Measurements from ENCODE around the gene HSPA8.
A peak's percentile ranks its signal among the peaks of the same experiment; 100 is the strongest.
"Not testable (repeated sequence)": the region's sequence is repeated elsewhere in the genome, so short reads cannot be mapped to it uniquely, and the experiment has no call there.

HSPA8 gene

DNA sequence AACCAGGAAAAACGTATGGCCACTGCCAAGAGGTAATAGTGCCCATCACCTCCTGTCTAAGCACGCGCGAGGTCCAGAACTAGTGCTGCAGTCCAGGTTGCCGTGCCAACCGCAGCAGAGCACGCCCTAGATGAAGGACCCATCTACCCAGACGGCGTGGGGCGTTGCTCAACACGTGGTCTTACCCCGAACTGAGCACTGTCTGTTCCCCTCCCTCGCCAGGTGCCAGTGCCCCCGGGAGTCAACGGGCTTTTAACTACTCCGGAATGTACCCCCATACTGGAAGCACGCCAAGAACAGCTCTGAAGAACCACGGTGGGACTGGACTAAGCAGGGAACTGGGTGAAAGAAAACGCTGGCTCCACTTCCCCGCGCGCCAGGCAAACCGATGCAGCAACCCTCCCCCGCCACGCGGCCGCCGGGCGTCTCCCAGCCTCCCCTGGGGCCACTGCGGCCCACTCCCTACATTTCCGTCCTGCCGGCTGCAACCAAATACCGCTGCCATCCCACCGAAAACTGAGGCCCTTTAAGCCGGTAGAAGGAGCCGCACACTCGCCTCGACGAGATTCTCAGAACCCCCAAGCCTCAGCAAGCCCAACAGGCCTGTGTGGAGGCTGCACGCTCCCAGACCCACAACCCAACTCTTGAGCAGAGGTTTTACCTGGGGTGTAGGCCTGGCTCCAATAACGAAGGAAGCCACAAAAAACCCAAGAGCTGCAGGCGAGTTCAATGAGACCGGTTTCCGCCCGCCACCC lies at the start of gene HSPA8:
Gene HSPA8 (minus strand): TSS at position 734 of the 755 bp plus-strand sequence. CDS start 812 bp downstream, outside the sequence.
- peak; percentile 83 for DNase-seq

DNA sequence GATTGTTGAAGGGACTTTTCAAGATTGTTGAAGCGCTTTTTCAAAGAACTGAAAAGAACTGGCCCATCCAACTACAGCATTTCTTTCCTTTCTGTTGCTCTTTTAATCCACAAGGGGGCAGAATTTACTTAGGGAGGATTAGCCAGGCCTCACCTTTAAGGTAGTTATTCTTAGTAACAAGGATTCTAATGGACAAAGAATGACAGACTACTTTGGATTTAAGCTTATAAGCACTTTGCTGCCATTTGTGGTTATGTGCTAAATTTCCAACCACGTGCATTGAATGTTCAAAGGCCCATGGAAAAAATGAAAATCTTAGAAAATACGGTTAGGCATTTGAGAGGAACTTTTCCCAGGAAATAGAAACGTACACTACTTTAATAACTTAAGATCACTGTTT lies 49.5 kb upstream of the HSPA8 start:
- DNase-seq = peak; percentile 85

DNA sequence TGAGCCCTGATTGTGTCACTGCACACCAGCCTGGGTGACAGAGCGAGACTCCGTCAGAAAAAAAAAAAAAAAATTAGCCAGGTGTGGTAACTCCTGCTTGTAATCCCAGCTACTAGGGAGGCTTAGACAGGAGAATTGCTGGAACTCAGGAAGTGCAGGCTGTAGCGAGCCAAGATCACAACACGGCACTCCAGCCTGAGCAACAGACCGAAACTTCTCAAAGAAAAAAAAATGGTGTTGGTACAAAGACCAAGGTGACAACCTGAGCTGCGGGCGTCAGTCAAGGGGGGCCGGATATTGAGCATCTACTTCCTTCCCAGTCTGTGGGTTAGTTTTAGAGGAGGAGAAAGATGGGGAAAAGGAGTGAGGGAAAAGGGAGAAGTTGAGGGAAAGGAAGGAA lies 48.5 kb upstream of the HSPA8 start:
- DNase-seq = no peak

DNA sequence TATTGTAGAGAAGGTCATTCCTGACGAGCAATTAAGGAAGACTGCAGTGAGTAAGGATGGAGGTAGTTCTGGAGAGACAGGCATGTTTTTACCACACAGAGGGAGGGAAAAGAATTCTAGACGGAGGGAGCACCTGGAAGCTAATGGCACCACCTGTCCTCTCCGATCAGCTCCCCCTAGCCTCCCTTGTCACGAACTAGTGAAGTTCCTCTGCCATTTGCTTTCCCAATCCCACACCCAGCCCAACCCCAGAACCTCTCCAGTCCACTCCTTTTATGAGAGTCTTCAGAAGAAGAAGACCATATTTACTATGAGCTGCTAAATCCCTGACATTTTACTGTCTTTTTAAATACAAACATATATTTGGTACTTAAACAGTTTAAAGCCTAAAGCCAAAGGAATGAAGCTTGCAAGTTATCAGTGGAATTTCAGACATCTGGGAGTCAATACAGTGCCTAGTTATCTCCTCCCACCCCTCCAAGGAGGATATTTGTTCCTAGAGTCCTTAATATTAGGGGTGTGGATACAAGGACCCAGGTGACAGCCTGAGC lies 46.1 kb upstream of the HSPA8 start:
- no peak for DNase-seq

DNA sequence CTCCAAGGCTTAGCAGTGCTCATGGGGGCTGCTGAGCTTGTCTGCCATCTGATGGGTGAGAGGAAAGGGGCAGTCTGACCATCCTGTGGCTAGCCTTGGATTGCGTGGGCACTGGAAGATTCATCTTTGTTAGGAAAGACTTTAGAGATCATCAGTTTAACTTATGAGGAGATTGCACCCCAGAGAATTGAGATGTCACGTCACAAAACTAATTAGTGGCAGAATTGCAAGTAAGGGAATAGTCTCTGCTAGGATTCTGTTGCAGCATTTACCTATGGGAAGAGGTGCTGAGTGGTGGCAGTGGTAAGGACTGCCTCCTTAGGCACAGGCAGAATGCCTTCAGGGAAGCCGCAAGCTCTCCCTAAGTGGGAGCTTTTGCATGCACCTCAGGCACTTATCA lies 42.8 kb upstream of the HSPA8 start:
- no peak for DNase-seq

DNA sequence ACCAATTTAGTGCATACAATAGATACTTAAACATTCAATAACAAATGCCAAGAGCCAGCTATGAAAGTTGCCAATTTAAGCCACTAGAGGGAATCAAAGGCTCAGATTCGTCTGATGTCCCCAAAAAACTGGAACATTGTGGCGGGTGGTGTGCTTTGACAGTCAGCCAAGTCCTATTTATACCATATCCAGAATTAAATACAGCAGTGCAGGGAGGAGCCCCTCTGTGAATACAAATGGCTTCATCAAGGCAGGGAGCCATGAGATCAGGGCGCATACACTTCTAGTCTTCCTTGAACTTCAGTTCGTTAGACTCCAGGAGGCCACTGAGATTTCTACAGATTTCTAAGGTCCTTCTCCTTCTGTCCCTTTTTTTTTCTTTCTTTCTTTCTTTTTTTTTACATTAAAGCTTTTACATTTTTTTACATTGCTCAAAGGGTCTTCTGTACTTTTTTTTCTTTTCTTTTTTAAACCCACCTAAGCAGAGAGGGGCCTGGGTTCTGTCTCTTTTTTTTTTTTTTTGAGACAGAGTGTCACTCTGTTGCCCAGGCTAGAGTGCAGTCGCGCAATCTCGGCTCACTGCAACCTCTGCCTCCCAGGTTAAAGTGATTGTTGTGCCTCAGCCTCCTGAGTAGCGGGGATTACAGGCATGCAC lies 41.5 kb upstream of the HSPA8 start:
- DNase-seq = peak; percentile 97

DNA sequence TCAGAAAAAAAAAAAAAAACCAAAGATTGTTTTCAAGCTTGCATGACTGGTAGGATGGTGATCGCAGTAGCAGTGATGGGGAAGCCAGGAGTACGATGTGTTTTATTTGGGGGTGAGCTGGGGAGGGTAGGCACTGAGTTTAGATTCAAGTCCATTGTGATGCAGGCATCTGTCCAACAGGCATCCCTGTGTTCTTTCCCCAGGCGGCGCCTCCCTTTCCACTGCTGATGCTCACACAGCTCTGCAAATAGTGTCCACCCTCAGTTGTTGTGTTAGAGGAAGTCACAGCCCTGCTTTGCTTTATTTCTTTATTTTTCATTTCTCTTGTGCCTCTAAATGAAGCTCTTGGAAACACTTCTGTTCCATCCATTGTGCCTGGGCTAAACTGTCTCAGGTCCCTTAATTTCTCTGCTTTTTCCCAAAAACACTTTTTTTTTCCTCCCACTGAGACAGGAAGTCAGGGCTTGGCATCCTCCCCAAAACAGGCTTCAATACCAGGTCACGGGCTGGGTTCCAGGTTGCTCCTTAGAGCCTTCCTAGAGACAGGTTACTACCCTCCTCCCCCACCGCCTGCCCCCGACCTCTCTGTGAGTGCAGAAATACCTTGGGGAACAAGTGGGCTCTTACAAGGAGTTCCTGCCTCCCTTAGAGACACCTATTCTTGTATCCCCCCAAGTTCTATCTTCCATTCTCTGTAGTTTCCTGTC lies 38.6 kb upstream of the HSPA8 start:
- no peak for DNase-seq

DNA sequence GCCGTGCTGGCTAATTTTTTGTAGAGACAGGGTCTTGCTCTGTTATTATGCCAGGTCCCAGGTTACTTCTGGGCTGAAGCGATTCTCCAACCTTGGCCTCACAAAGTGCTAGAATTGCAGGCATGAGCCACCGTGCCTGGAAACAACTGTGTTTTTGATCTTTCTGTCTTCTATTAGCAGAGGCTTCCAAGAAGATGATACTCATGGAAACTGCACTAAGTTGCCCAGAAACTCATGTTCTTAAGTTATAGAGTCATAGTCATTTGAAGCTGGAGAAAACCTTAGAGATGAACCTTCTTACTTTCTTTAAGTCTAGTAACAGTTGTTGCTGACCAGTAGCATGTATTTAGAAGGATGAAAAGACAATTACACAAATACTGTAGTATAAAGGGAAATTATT lies 37.1 kb upstream of the HSPA8 start:
- DNase-seq = no peak

DNA sequence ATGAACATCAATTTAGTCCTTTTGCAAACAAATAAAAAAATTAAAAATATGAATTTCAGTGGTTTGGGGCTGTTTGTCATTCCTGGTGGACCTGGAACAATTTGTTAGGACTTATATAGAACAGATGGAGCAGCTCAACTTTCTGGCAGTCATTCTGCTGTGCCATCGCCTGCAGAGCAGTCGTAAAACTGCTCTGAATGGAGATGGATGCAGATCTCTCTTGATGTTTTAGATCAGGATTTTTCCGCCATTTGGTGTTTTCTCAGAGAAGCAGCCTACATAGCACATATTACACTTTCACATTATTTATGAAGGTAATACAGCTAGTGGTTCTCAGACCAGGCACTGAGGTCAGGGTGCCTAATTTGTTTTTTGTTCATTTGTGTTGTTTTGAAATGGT lies 31.8 kb upstream of the HSPA8 start:
- DNase-seq = no peak

DNA sequence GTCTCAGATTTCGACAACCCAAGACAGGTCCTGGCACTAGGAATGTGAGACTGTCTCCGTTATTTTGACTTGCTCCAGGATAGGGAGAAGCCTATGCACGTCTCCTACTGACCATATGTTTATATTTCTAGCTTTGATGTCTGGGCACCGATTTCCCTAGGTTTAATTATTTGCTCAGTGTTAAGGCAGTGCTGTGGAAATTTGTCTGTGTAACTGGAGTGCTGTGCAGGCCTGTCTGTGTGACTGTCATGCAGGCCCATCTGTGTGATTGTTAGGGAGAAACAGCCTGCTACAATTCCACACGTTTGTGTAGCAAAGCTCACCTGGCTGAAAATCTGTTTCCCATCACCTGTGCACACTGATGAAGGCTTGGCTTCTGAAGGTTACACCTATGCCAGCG lies 29.6 kb upstream of the HSPA8 start:
- no peak for DNase-seq

DNA sequence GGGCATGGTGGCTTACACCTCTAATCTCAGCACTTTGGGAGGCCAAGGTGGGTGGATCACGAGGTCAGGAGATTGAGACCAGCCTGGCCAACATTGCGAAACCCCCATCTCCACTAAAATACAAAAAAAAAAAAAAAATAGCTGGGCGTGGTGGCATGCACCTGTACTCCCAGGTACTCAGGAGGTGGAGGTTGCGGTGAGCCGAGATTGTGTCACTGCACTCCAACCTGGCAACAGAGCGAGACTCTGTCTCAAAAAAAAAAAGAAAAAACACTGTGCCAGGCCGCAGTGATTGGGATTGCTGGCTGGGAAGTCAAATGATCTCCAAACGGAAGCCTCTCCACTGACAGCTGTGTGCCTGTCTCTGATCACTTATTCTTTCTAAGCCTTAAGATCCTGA lies 28.2 kb upstream of the HSPA8 start:
- not testable (repeated sequence) for DNase-seq

DNA sequence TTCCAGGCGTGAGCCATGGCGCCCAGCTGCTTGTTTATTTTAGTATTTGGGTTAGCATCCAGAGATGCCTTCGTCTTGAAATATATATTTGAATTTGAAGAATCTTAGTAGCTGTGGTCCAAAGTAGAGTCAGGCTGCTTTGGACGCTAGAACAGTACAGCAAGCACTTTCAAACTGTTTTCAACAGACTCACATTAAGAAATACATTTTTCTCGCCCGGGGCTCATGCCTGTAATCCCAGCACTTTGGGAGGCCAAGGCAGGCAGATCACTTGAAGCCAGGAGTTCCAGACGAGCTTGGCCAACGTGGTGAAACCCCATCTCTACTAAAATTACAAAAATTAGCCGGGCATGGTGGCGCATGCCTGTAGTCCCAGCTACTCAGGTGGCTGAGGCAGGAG lies 27.0 kb upstream of the HSPA8 start:
- DNase-seq = not testable (repeated sequence)

DNA sequence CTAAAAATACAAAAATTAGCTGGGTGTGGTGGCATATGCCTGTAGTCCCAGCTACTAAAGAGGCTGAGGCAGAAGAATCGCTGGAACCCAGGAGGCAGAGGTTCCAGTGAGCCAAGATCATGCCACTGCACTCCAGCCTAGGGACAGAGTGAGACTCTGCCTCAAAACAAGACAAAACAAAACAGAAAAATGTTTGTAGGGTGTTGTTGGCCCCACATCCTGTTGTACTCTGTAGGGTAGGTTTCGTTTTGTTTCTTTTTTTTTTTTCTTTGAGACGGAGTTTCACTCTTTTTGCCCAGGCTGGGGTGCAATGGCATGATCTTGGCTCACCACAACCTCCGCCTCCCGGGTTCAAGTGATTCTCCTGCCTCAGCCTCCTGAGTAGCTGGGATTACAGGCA lies 25.7 kb upstream of the HSPA8 start:
- not testable (repeated sequence) for DNase-seq

DNA sequence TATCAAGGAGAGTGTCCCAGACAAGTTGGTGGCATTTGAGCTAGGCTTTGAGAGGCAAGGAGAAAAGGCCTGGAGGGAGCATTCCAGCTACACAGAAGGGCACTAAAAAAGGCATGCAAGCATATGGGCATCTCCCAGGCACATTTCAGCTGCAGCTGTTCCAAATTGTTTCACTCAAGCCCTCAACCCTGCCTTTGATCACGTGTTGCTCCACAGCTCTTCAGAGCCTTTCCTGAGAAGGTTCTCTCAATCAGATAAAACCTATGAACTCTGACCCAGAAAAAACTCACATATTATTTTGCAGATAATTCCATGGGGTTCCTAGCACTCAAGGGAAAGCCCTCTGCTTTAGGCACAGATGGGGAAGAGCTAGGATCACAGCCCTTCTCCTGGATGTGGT lies 24.4 kb upstream of the HSPA8 start:
- DNase-seq = no peak

DNA sequence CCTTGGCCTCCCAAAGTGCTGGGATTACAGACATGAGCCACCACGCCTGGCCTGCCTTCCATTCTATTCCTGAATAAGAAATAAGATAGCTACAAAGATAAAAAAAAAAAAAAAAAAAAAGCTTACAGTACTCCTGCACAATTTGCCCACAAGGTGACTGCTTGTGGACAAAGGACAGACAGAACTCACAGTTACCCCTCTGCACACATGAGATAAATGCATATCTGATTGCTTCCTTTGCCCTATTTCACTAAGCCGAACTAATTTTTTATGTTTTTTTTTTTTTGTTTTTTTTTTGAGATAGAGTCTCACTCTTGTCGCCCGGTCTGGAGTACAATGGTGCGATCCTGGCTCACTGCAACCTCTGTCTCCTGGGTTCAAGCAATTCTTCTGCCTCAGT lies 23.6 kb upstream of the HSPA8 start:
- no peak for DNase-seq

DNA sequence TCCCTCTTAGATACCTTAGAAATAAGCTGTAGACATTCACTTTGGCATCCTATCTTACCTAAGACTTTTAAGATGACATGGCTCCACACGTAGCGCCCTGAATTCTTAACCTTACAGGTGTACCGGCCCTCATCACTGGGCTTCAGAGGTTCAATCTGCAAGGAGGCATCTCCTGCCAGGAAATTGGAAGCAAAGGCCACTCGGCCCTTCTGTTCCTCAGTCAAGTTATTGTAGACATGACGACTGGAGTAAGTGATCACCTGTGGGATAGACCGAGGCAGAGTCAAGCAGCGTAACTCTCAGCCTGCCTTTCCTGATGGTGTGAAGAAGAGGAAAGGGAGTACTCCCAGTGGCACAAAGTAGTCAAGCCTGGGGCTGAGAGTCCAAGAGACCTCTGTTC lies 22.5 kb upstream of the HSPA8 start:
- DNase-seq = no peak

DNA sequence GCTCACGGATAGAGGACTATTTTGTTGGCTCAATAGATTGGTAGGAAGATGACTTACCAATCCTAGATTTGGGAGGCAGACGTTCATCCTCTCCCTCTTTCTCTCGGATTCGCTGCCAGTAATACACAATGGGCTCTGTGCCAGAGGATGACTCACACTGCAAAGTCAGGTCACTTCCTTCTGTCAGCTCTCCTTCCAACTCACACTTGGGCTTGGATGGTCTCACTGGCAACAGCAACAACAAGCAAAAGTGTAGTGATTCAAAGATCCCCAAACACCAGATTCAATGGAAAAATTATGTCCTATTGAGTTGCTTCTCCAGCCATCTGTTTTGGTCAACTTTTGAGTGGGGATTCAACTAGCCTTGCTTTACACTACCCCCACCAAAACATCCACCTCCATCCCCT lies 21.7 kb upstream of the HSPA8 start:
- DNase-seq = peak; percentile 74

DNA sequence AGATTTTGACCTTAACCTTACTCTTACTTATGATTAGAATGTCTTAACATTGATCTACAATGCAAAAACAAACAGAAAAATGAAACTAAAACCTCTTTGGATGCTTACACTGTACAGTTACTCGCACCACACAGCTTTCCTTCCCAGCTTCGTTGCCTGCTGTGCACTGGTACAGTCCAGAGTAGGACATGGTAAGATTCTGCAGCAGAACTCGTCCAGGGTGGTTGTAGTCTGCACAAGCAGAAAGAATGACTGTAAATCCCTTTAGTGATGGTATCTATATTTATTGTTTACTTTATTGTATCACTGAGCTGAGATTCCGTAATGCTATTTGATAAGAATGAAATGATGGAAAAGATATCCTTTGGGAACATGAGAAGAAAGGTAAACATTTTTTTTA lies 21.0 kb upstream of the HSPA8 start:
- DNase-seq = no peak

DNA sequence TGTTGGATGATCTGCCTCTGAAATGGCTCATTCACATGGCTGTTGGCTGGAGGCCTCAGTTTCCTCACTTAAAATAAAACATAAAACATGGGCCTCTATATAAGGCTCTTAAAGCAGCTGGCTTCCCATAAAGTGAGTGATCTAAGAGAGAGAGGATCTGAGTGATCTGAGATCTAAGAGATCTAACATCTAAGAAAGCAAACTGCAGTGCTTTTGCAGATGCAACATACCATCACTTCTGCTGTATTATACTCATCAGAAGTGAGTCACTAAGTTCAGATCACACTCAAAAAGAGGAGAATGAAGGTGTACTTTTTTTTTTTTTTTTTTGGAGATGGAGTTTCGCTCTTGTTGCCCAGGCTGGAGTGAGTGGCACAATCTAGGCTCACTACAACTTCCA lies 18.1 kb upstream of the HSPA8 start:
- no peak for DNase-seq

DNA sequence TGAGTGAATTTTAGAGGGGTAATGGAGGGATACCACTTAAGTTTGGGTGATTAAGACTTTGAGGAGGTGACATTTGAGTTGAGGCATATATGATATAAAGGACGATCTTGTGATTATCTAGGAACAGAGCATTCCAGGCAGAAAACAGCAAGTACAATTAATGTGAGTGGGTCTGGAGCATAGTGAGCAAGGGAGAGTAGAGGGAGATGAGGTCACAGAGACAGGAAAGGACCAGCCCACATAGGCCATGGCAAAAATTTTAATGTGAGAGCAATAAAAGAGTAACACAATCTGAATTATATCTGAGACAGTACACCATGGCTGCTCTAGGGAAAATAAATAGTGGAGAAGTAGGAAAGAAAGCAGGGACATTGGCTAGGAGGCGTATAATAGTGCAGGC lies 14.5 kb upstream of the HSPA8 start:
- no peak for DNase-seq

DNA sequence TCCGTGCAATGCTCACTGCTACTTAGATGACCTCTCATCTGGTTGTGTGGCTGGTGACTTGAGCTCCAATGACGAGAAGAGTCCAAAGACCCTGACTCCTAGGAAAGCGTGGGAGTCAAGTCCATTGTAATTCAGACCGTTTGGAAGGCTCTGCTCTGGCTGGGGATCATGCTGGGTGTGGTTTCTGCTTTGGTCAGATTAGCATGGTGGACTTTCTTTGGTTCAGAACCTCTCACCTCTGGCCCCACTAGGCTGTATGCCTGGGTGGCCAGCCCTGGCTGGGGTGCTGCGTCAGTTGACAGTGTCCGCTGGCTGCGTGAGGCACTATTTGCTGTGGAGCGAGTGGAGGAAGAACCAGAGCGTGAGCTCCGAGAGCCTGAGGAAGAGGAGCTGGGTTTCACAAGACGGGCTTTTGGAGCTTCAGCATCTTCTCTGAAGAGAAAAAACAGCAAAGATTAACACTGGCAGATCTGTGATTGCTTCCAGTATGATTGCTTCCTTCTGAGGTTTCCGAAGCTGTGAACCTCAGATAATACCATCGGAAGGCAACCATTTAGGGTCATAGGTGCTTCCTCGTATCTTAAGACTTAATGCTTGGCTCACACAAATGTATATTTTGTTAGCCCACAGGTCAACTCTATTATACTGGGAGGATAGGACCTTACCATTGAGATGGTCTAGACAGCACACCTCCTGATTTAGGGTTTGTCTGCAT lies 11.6 kb upstream of the HSPA8 start:
- DNase-seq = no peak

DNA sequence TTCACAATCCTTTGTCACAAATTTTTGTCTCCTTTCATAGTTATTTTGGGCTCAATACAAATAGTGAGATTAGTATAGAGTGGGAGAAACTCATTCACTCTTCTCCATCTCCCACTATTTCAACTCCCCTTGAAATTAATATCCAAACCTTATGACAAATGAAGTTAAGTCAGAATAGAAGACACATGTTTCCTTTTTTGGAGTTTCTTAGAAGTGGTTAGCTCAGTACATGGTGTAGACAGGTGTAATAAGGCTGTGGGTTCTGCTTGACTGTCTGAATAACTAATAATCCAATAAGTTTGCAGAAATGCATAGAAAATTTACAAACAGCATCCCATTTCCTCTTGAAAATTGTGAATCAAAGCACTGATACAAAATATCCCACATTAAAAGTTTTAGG lies 10.8 kb upstream of the HSPA8 start:
- DNase-seq = no peak

DNA sequence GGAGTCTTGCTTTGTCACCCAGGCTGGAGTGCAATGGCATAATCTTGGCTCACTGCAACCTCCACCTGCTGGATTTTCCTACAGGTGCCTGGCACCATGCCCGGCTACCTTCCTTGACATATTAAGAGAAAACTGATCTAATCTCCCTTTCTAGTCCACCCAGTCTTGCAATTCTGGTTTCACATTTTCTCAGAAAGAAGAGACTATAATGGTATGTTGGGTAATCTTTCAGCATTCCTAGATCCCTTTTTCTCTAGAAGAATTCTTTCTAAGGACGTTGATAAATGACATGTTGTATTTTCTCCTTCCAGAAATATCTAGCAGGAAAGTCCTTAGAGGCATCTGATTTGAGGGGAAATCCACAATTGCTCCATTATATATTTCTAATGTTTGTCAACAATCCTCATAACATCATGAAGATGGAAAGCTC lies 10.4 kb upstream of the HSPA8 start:
- DNase-seq = peak; percentile 81

Measured in NCI-H1105 treated with DMSO at 0.1 percent for 48 hours (cell line).